Left lung (tissue), 10 donors: ENCODE results near the gene SDK1. TPM values are rescaled to one million over a fixed set of nuclear protein-coding genes. Genes with fewer than 3 reads are reported as not detected.

ENCODE experiments used
- ATAC-seq: fragments of 200-7000 bp; cut with Tn5 transposase; one replicate; pipeline ENCODE4 v1.9.1; 2020; ENCODE audit warnings: moderate library complexity
- DNase-seq, 4 donors: peaks; one replicate each; pipeline ENCODE4 v3.0.0-alpha.2; 2013 to 2020
- H3K27ac ChIP-seq, 2 donors: fragments of 200-600 bp; sonication (generic) in 1 of 2; one replicate each; pipeline versions ENCODE4 v1.5.0 to v1.8.0; 2020 to 2021
- H3K27me3 ChIP-seq, 2 donors: fragments of 200-600 bp; sonication (generic) in 1 of 2; one replicate each; pipeline versions ENCODE4 v1.5.0 to v1.8.0; 2020 to 2021
- H3K36me3 ChIP-seq, 2 donors: fragments of 200-600 bp; sonication (generic) in 1 of 2; one replicate each; pipeline versions ENCODE4 v1.5.0 to v1.8.0; 2020 to 2021
- H3K4me1 ChIP-seq, 2 donors: fragments of 200-600 bp; one replicate each; pipeline ENCODE4 v1.8.0; 2021
- H3K4me3 ChIP-seq, 2 donors: fragments of 200-600 bp; sonication (generic) in 1 of 2; one replicate each; pipeline versions ENCODE4 v1.5.0 to v1.8.0; 2020 to 2021; ENCODE audit warnings: mild to moderate bottlenecking in 1 of 2
- H3K9me3 ChIP-seq, 2 donors: fragments of 200-600 bp; sonication (generic) in 1 of 2; one replicate each; pipeline versions ENCODE4 v1.5.0 to v1.8.0; 2020 to 2021
- intact Hi-C, 2 donors: fragments of 100-400 bp; cut with DNase I; formaldehyde crosslinking; loops; one replicate each; pipeline versions ENCODE4 v1.11.2 to v1.14.2; 2022
- polyA plus RNA-seq, 6 donors: library from polyadenylated mRNA; unstranded; fragments of 120-200 nt; gene quantifications; one replicate each; pipeline ENCODE4 v1.2.1, GENCODE V29; 2013; ENCODE audit not compliant: insufficient read length in 6 of 6
- total RNA-seq, 2 donors: library from RNA; stranded (reverse); fragmentation: NEBNext Ultra II Directional; extraction: Animal tissue kit (Norgen Biotek cat#: 25700); gene quantifications; one replicate each; pipeline ENCODE4 v1.2.1, GENCODE V29; 2021
- TF ChIP-seq, protein P1 (sequence below), 2 donors: fragments of 200-600 bp; sonication (generic) in 1 of 2; IDR thresholded peaks; one replicate each; pipeline versions ENCODE4 v1.5.0 to v1.8.0; 2021; ENCODE audit warnings: antibody characterized with exemption in 2 of 2
- donor health status: DM: no; HTN: yes; CAD: no.
- donor health status: DM: no; HTN: no; CAD: no.

Gene SDK1
- total and polyA plus RNA-seq, 8 donors: 5.5 to 17.6 (median 13.0) TPM

DNA sequence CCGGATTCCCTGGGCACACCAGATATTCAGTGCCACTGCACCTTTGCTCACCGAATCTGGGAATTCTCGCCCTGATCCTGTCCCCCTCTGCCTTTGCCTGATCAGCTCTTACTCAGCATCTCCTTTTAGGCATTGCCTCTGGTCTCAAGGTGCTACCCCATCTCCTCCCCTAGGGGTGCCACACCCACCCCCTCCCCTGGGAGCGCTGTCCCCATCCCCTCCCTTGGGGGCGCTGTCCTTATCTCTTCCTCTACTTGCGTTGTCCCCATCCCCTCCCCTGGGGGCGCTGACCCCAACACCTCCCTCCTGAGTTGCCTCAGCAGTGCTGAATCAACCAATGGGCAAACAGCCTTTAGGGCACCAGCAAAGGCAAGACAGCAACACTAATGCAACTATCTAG, 694.1 kb downstream of the SDK1 start:
- Histone ChIP-seq H3K9me3 (no peaks in the 10 kb centered on the region), H3K4me3 (no peak overlapping the region), H3K4me1 (no peaks in the 10 kb centered on the region), H3K36me3 (no peaks in the 10 kb centered on the region), H3K27ac (no peak overlapping the region), H3K27me3 (no peaks in the 10 kb centered on the region)
- no peak for DNase-seq
- TF ChIP-seq, protein P1, sequence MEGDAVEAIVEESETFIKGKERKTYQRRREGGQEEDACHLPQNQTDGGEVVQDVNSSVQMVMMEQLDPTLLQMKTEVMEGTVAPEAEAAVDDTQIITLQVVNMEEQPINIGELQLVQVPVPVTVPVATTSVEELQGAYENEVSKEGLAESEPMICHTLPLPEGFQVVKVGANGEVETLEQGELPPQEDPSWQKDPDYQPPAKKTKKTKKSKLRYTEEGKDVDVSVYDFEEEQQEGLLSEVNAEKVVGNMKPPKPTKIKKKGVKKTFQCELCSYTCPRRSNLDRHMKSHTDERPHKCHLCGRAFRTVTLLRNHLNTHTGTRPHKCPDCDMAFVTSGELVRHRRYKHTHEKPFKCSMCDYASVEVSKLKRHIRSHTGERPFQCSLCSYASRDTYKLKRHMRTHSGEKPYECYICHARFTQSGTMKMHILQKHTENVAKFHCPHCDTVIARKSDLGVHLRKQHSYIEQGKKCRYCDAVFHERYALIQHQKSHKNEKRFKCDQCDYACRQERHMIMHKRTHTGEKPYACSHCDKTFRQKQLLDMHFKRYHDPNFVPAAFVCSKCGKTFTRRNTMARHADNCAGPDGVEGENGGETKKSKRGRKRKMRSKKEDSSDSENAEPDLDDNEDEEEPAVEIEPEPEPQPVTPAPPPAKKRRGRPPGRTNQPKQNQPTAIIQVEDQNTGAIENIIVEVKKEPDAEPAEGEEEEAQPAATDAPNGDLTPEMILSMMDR (IDR thresholded peaks at IDR 0.05): no peak
- intact Hi-C loops: no loop called here
- ATAC-seq: no peak

GRCh38 chr7:3998060-3998459, 697.0 kb downstream of the SDK1 start:
- ATAC-seq (no peak), DNase-seq (peak in 2 of 4 donors; percentile 67 to 68)
- TF ChIP-seq, protein P1 (IDR thresholded peaks at IDR 0.05): no peak
- Histone ChIP-seq H3K36me3 (no peaks in the 10 kb centered on the region), H3K9me3 (no peaks in the 10 kb centered on the region), H3K4me1 (no peaks in the 10 kb centered on the region), H3K27ac (no peak overlapping the region), H3K27me3 (no peaks in the 10 kb centered on the region), H3K4me3 (no peak overlapping the region)
- intact Hi-C loops: no loop called here

- TF ChIP-seq, protein P1 (IDR thresholded peaks at IDR 0.05): no peak
- Histone ChIP-seq H3K4me1 (no peaks in the 10 kb centered on the region), H3K27me3 (no peaks in the 10 kb centered on the region), H3K4me3 (no peak overlapping the region), H3K36me3 (no peaks in the 10 kb centered on the region), H3K27ac (no peak overlapping the region), H3K9me3 (no peaks in the 10 kb centered on the region)
- intact Hi-C loops: no loop called here
- ATAC-seq (no peak), DNase-seq (no peak)
These were observed 699.1 kb downstream of the SDK1 start for GRCh38 chr7:4000139-4000538.

DNA sequence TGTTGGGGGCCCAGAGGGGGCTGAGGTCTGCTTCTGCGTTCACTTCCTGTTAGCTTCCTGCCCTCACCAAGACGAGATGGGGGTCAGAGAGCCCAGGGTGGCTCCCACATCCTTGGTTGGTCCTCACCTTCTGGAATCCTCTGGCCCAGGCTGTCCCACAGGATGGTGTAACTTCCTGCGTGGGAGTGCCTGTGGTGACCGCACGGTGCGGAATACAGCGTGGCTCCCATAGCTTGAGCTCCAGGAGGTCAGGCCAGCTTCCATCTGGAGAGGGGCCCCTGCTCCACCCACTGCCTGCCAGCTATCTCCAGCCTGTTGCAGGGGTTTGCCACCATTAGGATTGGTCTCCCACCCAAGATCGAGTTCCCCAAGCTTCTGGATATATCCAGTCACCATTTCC, 699.9 kb downstream of the SDK1 start:
- no peaks in the 10 kb centered on the region for H3K4me1 ChIP-seq
- DNase-seq (no peak), ATAC-seq (no peak)
- H3K9me3 ChIP-seq: no peaks in the 10 kb centered on the region
- H3K4me3 ChIP-seq: no peak overlapping the region
- intact Hi-C loops: no loop called here
- no peaks in the 10 kb centered on the region for H3K27me3 ChIP-seq
- H3K27ac ChIP-seq: no peak overlapping the region
- no peaks in the 10 kb centered on the region for H3K36me3 ChIP-seq
- TF ChIP-seq, protein P1 (IDR thresholded peaks at IDR 0.05): no peak

DNA sequence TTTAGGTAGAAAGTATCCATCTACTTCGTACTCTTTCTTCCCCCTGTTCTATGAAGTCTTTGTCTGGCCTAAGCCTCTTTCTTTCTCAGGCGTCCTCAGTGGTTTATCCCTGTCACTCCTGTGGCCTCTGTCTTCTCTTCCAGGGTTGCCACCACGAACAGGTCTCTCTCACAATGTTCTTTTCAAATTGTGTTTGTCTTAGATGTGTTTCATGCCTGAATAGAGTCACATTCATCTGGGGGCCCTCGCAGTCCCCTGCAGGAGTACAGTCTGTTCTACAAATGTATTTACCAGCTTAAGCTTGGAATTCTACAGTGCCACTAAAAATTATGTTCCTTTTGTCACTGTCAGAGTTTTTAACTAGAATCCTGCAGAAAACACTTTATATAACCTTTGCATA, 700.7 kb downstream of the SDK1 start:
- Histone ChIP-seq H3K27ac (no peak overlapping the region), H3K4me1 (no peaks in the 10 kb centered on the region), H3K4me3 (no peak overlapping the region), H3K9me3 (no peaks in the 10 kb centered on the region), H3K27me3 (no peaks in the 10 kb centered on the region), H3K36me3 (no peaks in the 10 kb centered on the region)
- ATAC-seq: no peak
- TF ChIP-seq, protein P1 (IDR thresholded peaks at IDR 0.05): no peak
- intact Hi-C loops: no loop called here
- no peak for DNase-seq
